A549 (cell line): ENCODE results near the gene KRABD2.
A peak's percentile ranks its signal among the peaks of the same experiment; 100 is the strongest.

Source experiments
- ATAC-seq, 2 experiments: fragments of 200-7000 bp in 1 of 2; fragments of >200 bp in 1 of 2; cut with Nextera tagmentation in 1 of 2; cut with Tn5 transposase in 1 of 2; 3 replicates each; pipeline versions ENCODE4 v1.8.0 to v1.9.1; 2018 to 2020; ENCODE audit warnings: mild to moderate bottlenecking in 1 of 2, moderate library complexity in 1 of 2
- CTCF ChIA-PET: fragments of 300-600 bp; sonication (Branson Sonifier 250); formaldehyde crosslinking; extraction: SDS; loops from one replicate; lab custom pipeline; 2021; ENCODE audit warnings: antibody characterized with exemption, inconsistent platforms; lab: Yijun Ruan, JAX
- POLR2A ChIA-PET: fragments of 350-600 bp; formaldehyde crosslinking; extraction: SDS; loops from one replicate; lab custom pipeline; 2021; ENCODE audit warnings: antibody characterized with exemption, inconsistent platforms; lab: Yijun Ruan, JAX
- DNase-seq, 2 experiments: peaks; one replicate each; pipeline versions ENCODE4 v3.0.0 to v3.0.0-alpha.2; 2011 to 2016; ENCODE audit warnings: low read depth in 1 of 2, low spot score in 1 of 2
- FAIRE-seq: peaks from 2 replicates; lab custom pipeline; 2011; peaks lifted over from hg19 to GRCh38; lab: Jason Lieb, UNC
- H3K27ac ChIP-seq, 2 experiments: fragments of >200 bp; sonication (Bioruptor Twin); formaldehyde crosslinking; 3 replicates each; pipeline ENCODE4 v1.5.1; 2016 to 2017
- H3K4me1 ChIP-seq: fragments of >200 bp; sonication (Bioruptor Twin); formaldehyde crosslinking; 3 replicates; pipeline ENCODE4 v1.6.1; 2016
- H3K4me2 ChIP-seq: fragments of >200 bp; sonication (Bioruptor Twin); formaldehyde crosslinking; 3 replicates; pipeline ENCODE4 v1.6.1; 2016
- H3K4me3 ChIP-seq: fragments of >200 bp; sonication (Bioruptor Twin); formaldehyde crosslinking; 3 replicates; pipeline ENCODE4 v1.5.1; 2016
- H3K9me3 ChIP-seq: fragments of >200 bp; sonication (Bioruptor Twin); formaldehyde crosslinking; 3 replicates; pipeline ENCODE4 v1.6.1; 2016
- CBX8 ChIP-seq: fragments of 200-600 bp; sonication (generic); IDR thresholded peaks from 2 replicates; pipeline ENCODE4 v1.6.1; 2016
- CEBPB ChIP-seq, 2 experiments: fragments of >200 bp in 1 of 2; sonication (Bioruptor Twin) in 1 of 2; formaldehyde crosslinking in 1 of 2; IDR thresholded peaks; 2 replicates each; pipeline ENCODE4 v1.6.1; 2012 to 2016
- EHF ChIP-seq: fragments of 250-450 bp; sonication (Bioruptor Pico); IDR thresholded peaks from 2 replicates; pipeline ENCODE4 v1.5.0; 2020; ENCODE audit warnings: mild to moderate bottlenecking
- ELK1 ChIP-seq: fragments of 150-350 bp; IDR thresholded peaks from 2 replicates; pipeline ENCODE4 v1.6.1; 2014; ENCODE audit warnings: low read depth, mild to moderate bottlenecking, low read length
- HEYL ChIP-seq: fragments of 250-450 bp; sonication (Bioruptor Pico); IDR thresholded peaks from 2 replicates; pipeline ENCODE4 v1.8.0; 2021; ENCODE audit warnings: mild to moderate bottlenecking, moderate library complexity
- HOXB13 ChIP-seq: fragments of 250-450 bp; sonication (Bioruptor Pico); IDR thresholded peaks from 2 replicates; pipeline ENCODE4 v1.5.0; 2020; ENCODE audit warnings: low read depth, mild to moderate bottlenecking, moderate library complexity
- JUN ChIP-seq, 2 experiments: fragments of >200 bp; sonication (Bioruptor Twin); formaldehyde crosslinking; IDR thresholded peaks; 2 replicates in 1 of 2; 3 replicates in 1 of 2; pipeline ENCODE4 v1.6.1; 2016 to 2017
- KDM5A ChIP-seq: fragments of 200-600 bp; sonication (generic); IDR thresholded peaks from 2 replicates; pipeline ENCODE4 v1.6.1; 2016; ENCODE audit warnings: antibody characterized with exemption, mild to moderate bottlenecking
- MYC ChIP-seq: IDR thresholded peaks from 2 replicates; pipeline ENCODE4 v1.6.1; 2012; ENCODE audit warnings: mild to moderate bottlenecking, inconsistent platforms, low read length, improper control_type of control experiment, borderline replicate concordance
- NFE2L2 ChIP-seq: fragments of 150-350 bp; conservative IDR thresholded peaks from 2 replicates; pipeline ENCODE4 v1.6.1; 2014; ENCODE audit warnings: low read length
- NPAS2 ChIP-seq: fragments of 250-450 bp; sonication (Bioruptor Pico); IDR thresholded peaks from 2 replicates; pipeline ENCODE4 v1.8.0; 2022; ENCODE audit warnings: mild to moderate bottlenecking, moderate library complexity, borderline replicate concordance
- NR3C1 ChIP-seq: fragments of >200 bp; sonication (Bioruptor Twin); formaldehyde crosslinking; IDR thresholded peaks from 3 replicates; pipeline ENCODE4 v1.6.1; 2017
- PBX3 ChIP-seq: IDR thresholded peaks from 2 replicates; pipeline ENCODE4 v1.6.1; 2012
- POLR2A ChIP-seq: IDR thresholded peaks from 2 replicates; pipeline ENCODE4 v1.6.1; 2012; ENCODE audit warnings: mild to moderate bottlenecking, low read length
- POLR2AphosphoS2 ChIP-seq: conservative IDR thresholded peaks from 2 replicates; pipeline ENCODE4 v1.6.1; 2012; ENCODE audit warnings: low read length, improper control_type of control experiment, inconsistent platforms
- REST ChIP-seq: fragments of 200-600 bp; sonication (generic); IDR thresholded peaks from 2 replicates; pipeline ENCODE4 v1.6.1; 2016; ENCODE audit warnings: antibody characterized with exemption, mild to moderate bottlenecking, moderate library complexity
- RNF2 ChIP-seq: fragments of 200-600 bp; sonication (generic); IDR thresholded peaks from 2 replicates; pipeline ENCODE4 v1.6.1; 2016; ENCODE audit warnings: low read depth, mild to moderate bottlenecking, antibody characterized with exemption, moderate library complexity, borderline replicate concordance
- SREBF2 ChIP-seq: fragments of 450-650 bp; IDR thresholded peaks from 2 replicates; pipeline ENCODE4 v1.6.1; 2014; ENCODE audit warnings: mild to moderate bottlenecking, moderate library complexity
- TP53 ChIP-seq: fragments of 250-450 bp; sonication (Bioruptor Pico); IDR thresholded peaks from 2 replicates; pipeline ENCODE4 v1.5.0; 2021; ENCODE audit warnings: mild to moderate bottlenecking, moderate library complexity
- ZFP36 ChIP-seq: fragments of 450-650 bp; IDR thresholded peaks from 2 replicates; pipeline ENCODE4 v1.6.1; 2014; ENCODE audit warnings: borderline replicate concordance; ENCODE audit not compliant: partially characterized antibody
- WGBS: methylation state at CpG from one replicate; pipeline ENCODE4 v1.1.6; 2017; ENCODE audit errors: missing lambda C conversion rate; 5-methylcytosine and 5-hydroxymethylcytosine counted together
- TF ChIP-seq, protein P1 (sequence below): fragments of >200 bp; sonication (Bioruptor Twin); formaldehyde crosslinking; IDR thresholded peaks from 3 replicates; pipeline ENCODE4 v1.5.1; 2016
- TF ChIP-seq, protein P2 (sequence below): fragments of 450-650 bp; IDR thresholded peaks from 2 replicates; pipeline ENCODE4 v1.6.1; 2014; ENCODE audit warnings: antibody characterized with exemption

Gene KRABD2

GRCh38 chr17:8332128-8332527, 44.4 kb downstream of the KRABD2 start:
- no peaks in the 10 kb centered on the region for H3K4me1 ChIP-seq
- TF ChIP-seq PBX3 (no peak), POLR2A (no peak), NPAS2 (CRISPR knock-in tag) (no peak)
- no peak for ATAC-seq
- ChIA-PET POLR2A (interaction anchor here (1.2 kb wide), 1 partner anchor 37 kb away, joined by 4 read pairs; the partner anchor contains the start of gene SLC25A35), CTCF (interaction anchor here (0.6 to 1.3 kb wide), 10 partner anchors 9 to 1392 kb away, joined by 3 to 6 read pairs (median 3); partner anchors contain the start of gene KRABD2)
- H3K27ac ChIP-seq, result no peak overlapping the region
- 29% methylated on average over 2 of the region's 2 CpGs for WGBS
- no peak for FAIRE-seq
- H3K4me3 ChIP-seq, result no peak overlapping the region
- no peak overlapping the region for H3K4me2 ChIP-seq
- DNase-seq, result no peak
- no peaks in the 10 kb centered on the region for H3K9me3 ChIP-seq

DNA sequence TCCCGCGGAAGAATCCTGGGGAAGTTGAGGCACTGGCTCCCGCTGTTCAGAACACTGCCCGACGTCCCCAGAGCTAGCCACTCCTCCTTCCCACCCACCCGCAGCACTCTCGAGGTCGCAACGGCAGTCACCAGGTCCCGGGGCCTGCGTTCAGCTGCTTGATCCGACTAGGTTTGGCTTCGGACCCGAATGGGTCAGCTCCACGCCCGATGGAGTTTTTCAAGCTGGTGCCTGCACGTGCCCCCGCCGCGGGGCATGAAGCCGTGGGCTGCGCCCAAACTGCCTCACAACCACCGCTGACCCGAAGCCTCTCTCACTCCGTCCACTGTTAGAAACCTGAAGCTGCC, 49.2 kb downstream of the KRABD2 start:
- DNase-seq, result no peak
- POLR2A ChIA-PET, result no interaction called here
- Histone ChIP-seq H3K4me1 (no peaks in the 10 kb centered on the region), H3K4me3 (no peak overlapping the region), H3K9me3 (no peaks in the 10 kb centered on the region), H3K4me2 (peak overlapping the region; percentile 41; the same call in 2 of the 3 replicates), H3K27ac (no peak overlapping the region)
- CTCF ChIA-PET, result interaction anchor here (1.2 to 4.8 kb wide), 6 partner anchors 9 to 83 kb away, joined by 3 to 33 read pairs (median 4); no protein-coding TSS in a partner anchor
- no peak for FAIRE-seq
- TF ChIP-seq, protein P1, sequence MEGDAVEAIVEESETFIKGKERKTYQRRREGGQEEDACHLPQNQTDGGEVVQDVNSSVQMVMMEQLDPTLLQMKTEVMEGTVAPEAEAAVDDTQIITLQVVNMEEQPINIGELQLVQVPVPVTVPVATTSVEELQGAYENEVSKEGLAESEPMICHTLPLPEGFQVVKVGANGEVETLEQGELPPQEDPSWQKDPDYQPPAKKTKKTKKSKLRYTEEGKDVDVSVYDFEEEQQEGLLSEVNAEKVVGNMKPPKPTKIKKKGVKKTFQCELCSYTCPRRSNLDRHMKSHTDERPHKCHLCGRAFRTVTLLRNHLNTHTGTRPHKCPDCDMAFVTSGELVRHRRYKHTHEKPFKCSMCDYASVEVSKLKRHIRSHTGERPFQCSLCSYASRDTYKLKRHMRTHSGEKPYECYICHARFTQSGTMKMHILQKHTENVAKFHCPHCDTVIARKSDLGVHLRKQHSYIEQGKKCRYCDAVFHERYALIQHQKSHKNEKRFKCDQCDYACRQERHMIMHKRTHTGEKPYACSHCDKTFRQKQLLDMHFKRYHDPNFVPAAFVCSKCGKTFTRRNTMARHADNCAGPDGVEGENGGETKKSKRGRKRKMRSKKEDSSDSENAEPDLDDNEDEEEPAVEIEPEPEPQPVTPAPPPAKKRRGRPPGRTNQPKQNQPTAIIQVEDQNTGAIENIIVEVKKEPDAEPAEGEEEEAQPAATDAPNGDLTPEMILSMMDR, result no peak
- TF ChIP-seq JUN (IDR thresholded peaks at IDR 0.05) (no peak), TP53 (CRISPR knock-in tag) (no peak), HEYL (CRISPR knock-in tag) (no peak), POLR2A (no peak), MYC (no peak), RNF2 (no peak), EHF (CRISPR knock-in tag) (no peak), CEBPB (IDR thresholded peaks at IDR 0.05) (no peak), ZFP36 (no peak), ELK1 (no peak), NFE2L2 (no peak), SREBF2 (no peak), HOXB13 (CRISPR knock-in tag) (no peak), REST (no peak), POLR2AphosphoS2 (no peak), NR3C1 (no peak), KDM5A (no peak), CBX8 (no peak)
- TF ChIP-seq, protein P2, sequence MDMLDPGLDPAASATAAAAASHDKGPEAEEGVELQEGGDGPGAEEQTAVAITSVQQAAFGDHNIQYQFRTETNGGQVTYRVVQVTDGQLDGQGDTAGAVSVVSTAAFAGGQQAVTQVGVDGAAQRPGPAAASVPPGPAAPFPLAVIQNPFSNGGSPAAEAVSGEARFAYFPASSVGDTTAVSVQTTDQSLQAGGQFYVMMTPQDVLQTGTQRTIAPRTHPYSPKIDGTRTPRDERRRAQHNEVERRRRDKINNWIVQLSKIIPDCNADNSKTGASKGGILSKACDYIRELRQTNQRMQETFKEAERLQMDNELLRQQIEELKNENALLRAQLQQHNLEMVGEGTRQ, result no peak
- 83% methylated on average over 25 of the region's 25 CpGs for WGBS
- no peak for ATAC-seq
